ENCODE measurements around the gene MPEG1.

GRCh38 chr11:59185386-59185945 lies 27.3 kb downstream of the MPEG1 start:
- TF ChIP-seq, protein P1, sequence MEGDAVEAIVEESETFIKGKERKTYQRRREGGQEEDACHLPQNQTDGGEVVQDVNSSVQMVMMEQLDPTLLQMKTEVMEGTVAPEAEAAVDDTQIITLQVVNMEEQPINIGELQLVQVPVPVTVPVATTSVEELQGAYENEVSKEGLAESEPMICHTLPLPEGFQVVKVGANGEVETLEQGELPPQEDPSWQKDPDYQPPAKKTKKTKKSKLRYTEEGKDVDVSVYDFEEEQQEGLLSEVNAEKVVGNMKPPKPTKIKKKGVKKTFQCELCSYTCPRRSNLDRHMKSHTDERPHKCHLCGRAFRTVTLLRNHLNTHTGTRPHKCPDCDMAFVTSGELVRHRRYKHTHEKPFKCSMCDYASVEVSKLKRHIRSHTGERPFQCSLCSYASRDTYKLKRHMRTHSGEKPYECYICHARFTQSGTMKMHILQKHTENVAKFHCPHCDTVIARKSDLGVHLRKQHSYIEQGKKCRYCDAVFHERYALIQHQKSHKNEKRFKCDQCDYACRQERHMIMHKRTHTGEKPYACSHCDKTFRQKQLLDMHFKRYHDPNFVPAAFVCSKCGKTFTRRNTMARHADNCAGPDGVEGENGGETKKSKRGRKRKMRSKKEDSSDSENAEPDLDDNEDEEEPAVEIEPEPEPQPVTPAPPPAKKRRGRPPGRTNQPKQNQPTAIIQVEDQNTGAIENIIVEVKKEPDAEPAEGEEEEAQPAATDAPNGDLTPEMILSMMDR (IDR thresholded peaks at IDR 0.05) = no peak
- TF ChIP-seq POLR2A (IDR thresholded peaks at IDR 0.05) = no peak

All from Peyer's patch (tissue), 4 donors.